ENCODE results near the gene CHAT. TPM values are rescaled to one million over a fixed set of nuclear protein-coding genes. Genes with fewer than 3 reads are reported as not detected.

The CHAT gene
- total RNA-seq, 4 donors from 2014 or later = not detected

- Histone ChIP-seq H3K4me1 (no peaks in the 10 kb centered on the region), H3K4me3 (replicated peaks in 1 of 3) (no peak overlapping the region), H3K27me3 (peaks cover 10% of the 10 kb centered on the region), H3K9me3 (no peaks in the 10 kb centered on the region), H3K27ac (no peak overlapping the region), H3K36me3 (no peaks in the 10 kb centered on the region)
- intact Hi-C loops (cut with DNase I) = no loop called here
- WGBS, 2 donors = 58 to 60% methylated on average over 3 to 7 of the region's 7 CpGs
- DNase-seq = no peak
- no peak for TF ChIP-seq POLR2A (IDR thresholded peaks at IDR 0.05)
- no peak for TF ChIP-seq CTCF (IDR thresholded peaks at IDR 0.05)
Measured at GRCh38 chr10:49617121-49618020, 3.5 kb downstream of the CHAT start.

DNA sequence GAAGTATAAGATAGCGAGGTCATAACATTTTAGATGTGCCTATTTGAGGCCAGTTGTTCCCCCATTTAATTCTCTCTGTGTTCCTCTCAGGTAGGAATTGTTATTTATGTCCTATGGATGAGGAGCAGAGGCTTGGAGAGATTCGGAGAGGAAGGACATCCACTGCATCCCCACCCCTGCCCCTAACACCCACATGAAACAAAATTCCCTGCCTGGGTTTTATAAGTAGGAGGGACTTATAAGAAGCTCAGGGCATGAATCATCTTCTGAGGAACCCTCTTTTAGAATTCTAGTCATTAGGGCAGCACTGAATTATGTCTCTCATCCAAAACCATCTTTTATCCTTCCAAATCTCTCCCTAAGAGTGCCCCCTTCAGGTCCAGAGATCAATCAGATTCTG lies 5.0 kb downstream of the CHAT start:
- no peak overlapping the region for H3K4me3 ChIP-seq (replicated peaks in 1 of 3)
- DNase-seq = no peak
- WGBS, 2 donors = 69 to 87% methylated on average over 2 of the region's 2 CpGs
- H3K27me3 ChIP-seq = peaks cover 4% of the 10 kb centered on the region
- no peaks in the 10 kb centered on the region for H3K9me3 ChIP-seq
- H3K4me1 ChIP-seq = no peaks in the 10 kb centered on the region
- intact Hi-C loops (cut with DNase I) = no loop called here
- TF ChIP-seq CTCF (IDR thresholded peaks at IDR 0.05) = no peak
- no peak for TF ChIP-seq POLR2A (IDR thresholded peaks at IDR 0.05)
- H3K27ac ChIP-seq = no peak overlapping the region
- no peaks in the 10 kb centered on the region for H3K36me3 ChIP-seq

DNA sequence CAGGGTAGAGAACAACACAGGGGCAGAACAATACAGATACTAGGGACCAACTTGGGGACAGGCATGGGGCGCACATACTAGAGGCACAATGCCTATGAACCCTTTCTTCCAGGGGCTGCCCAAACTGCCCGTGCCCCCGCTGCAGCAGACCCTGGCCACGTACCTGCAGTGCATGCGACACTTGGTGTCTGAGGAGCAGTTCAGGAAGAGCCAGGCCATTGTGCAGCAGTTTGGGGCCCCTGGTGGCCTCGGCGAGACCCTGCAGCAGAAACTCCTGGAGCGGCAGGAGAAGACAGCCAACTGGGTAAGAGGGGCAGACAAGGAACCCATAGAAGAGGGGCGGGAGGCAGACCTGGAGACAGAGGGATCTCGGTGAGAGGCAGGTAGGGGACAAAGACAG lies 5.8 kb downstream of the CHAT start:
- Histone ChIP-seq H3K27ac (no peak overlapping the region), H3K4me3 (replicated peaks in 1 of 3) (no peak overlapping the region), H3K9me3 (no peaks in the 10 kb centered on the region), H3K4me1 (no peaks in the 10 kb centered on the region), H3K36me3 (no peaks in the 10 kb centered on the region), H3K27me3 (peaks cover 4% of the 10 kb centered on the region)
- TF ChIP-seq CTCF (IDR thresholded peaks at IDR 0.05) (no peak), POLR2A (IDR thresholded peaks at IDR 0.05) (no peak)
- no peak for DNase-seq
- 56 to 58% methylated on average over 9 to 10 of the region's 10 CpGs for WGBS, 2 donors
- intact Hi-C loops (cut with DNase I) = no loop called here

GRCh38 chr10:49620286-49620810 lies 6.5 kb downstream of the CHAT start:
- WGBS, 2 donors = 81 to 88% methylated on average over 9 to 12 of the region's 12 CpGs
- intact Hi-C loops (cut with DNase I) = no loop called here
- Histone ChIP-seq H3K9me3 (no peaks in the 10 kb centered on the region), H3K36me3 (no peaks in the 10 kb centered on the region), H3K4me1 (no peaks in the 10 kb centered on the region), H3K27ac (no peak overlapping the region), H3K4me3 (replicated peaks in 1 of 3) (no peak overlapping the region), H3K27me3 (no peaks in the 10 kb centered on the region)
- DNase-seq = no peak
- TF ChIP-seq POLR2A (IDR thresholded peaks at IDR 0.05) (no peak), CTCF (IDR thresholded peaks at IDR 0.05) (no peak)

- Histone ChIP-seq H3K27ac (no peak overlapping the region), H3K4me3 (replicated peaks in 1 of 3) (no peak overlapping the region), H3K9me3 (no peaks in the 10 kb centered on the region), H3K36me3 (no peaks in the 10 kb centered on the region), H3K27me3 (no peaks in the 10 kb centered on the region), H3K4me1 (no peaks in the 10 kb centered on the region)
- no peak for TF ChIP-seq POLR2A (IDR thresholded peaks at IDR 0.05)
- no peak for TF ChIP-seq CTCF (IDR thresholded peaks at IDR 0.05)
- WGBS, 2 donors = 51 to 53% methylated on average over 6 of the region's 6 CpGs
- DNase-seq = no peak
- intact Hi-C loops (cut with DNase I) = no loop called here
Measured at GRCh38 chr10:49620841-49621378, 7.1 kb downstream of the CHAT start.
